CD4-positive, alpha-beta memory T cell (primary cell): ENCODE measurements around the gene PCP2. TPM values are rescaled to one million over a fixed set of nuclear protein-coding genes. Genes with fewer than 3 reads are reported as not detected.

Experiments
- CTCF ChIA-PET: fragments of 350-600 bp; sonication (Branson Sonifier 250); formaldehyde crosslinking; loops from one replicate; lab custom pipeline; 2021; ENCODE audit warnings: inconsistent platforms; ENCODE audit not compliant: partially characterized antibody; lab: Charles Lee
- POLR2A ChIA-PET: fragments of 350-600 bp; sonication (Branson Sonifier 250); formaldehyde crosslinking; loops from one replicate; lab custom pipeline; 2021; ENCODE audit not compliant: partially characterized antibody; lab: Charles Lee
- DNase-seq, 5 donors: peaks; one replicate each; pipeline versions ENCODE4 v3.0.0 to v3.0.0-alpha.2; 2020 to 2022; ENCODE audit warnings: mixed read lengths in 1 of 5
- H3K27ac ChIP-seq: one replicate; pipeline ENCODE4 v1.7.0; 2013; ENCODE audit warnings: low read depth, low read length
- H3K27me3 ChIP-seq: 2 replicates; pipeline ENCODE4 v1.7.0; 2013; ENCODE audit warnings: mild to moderate bottlenecking, low read length, moderate library complexity; ENCODE audit not compliant: insufficient read depth
- H3K36me3 ChIP-seq: 2 replicates; pipeline ENCODE4 v1.7.0; 2013; ENCODE audit warnings: mild to moderate bottlenecking, low read length, moderate library complexity; ENCODE audit not compliant: insufficient read depth
- H3K4me1 ChIP-seq: 2 replicates; pipeline ENCODE4 v1.7.0; 2013; ENCODE audit warnings: mild to moderate bottlenecking, low read length, moderate library complexity; ENCODE audit not compliant: insufficient read depth
- H3K4me3 ChIP-seq, 2 donors: one replicate each; pipeline ENCODE4 v1.7.0; 2013; ENCODE audit warnings: low read length in 2 of 2, mild to moderate bottlenecking in 1 of 2
- H3K9me3 ChIP-seq, 2 donors: one replicate each; pipeline ENCODE4 v1.7.0; 2013; ENCODE audit warnings: low read length in 2 of 2, control low read depth in 1 of 2; ENCODE audit not compliant: control insufficient read depth in 1 of 2
- H3K27ac Mint-ChIP-seq, 7 donors: one replicate each; pipeline ENCODE4 v1.8.0; 2020 to 2021; ENCODE audit warnings: mixed read lengths in 7 of 7, mild to moderate bottlenecking in 6 of 7, inconsistent platforms in 3 of 7, moderate library complexity in 3 of 7
- H3K27me3 Mint-ChIP-seq, 2 donors: one replicate each; pipeline ENCODE4 v1.8.0; 2020 to 2021; ENCODE audit warnings: mixed read lengths in 2 of 2
- H3K36me3 Mint-ChIP-seq, 2 donors: one replicate each; pipeline ENCODE4 v1.8.0; 2020 to 2021; ENCODE audit warnings: mixed read lengths in 2 of 2, inconsistent platforms in 1 of 2, mild to moderate bottlenecking in 1 of 2
- H3K4me1 Mint-ChIP-seq, 4 donors: one replicate each; pipeline ENCODE4 v1.8.0; 2020 to 2021; ENCODE audit warnings: mixed read lengths in 4 of 4, mild to moderate bottlenecking in 1 of 4
- H3K4me3 Mint-ChIP-seq, 8 donors: one replicate each; pipeline ENCODE4 v1.8.0; 2020 to 2021; ENCODE audit warnings: mixed read lengths in 8 of 8, mild to moderate bottlenecking in 7 of 8, moderate library complexity in 6 of 8, inconsistent platforms in 3 of 8
- H3K9me3 Mint-ChIP-seq, 8 donors: one replicate each; pipeline ENCODE4 v1.8.0; 2020 to 2021; ENCODE audit warnings: mixed read lengths in 8 of 8, mild to moderate bottlenecking in 5 of 8, inconsistent platforms in 3 of 8, moderate library complexity in 1 of 8
- intact Hi-C: fragments of 100-400 bp; cut with micrococcal nuclease; formaldehyde crosslinking; loops from one replicate; pipeline ENCODE4 v1.15.1; 2023
- polyA plus RNA-seq, 2 donors: library from polyadenylated mRNA; unstranded; fragments of 300-500 nt; fragmentation: Illumina TruSeq; gene quantifications; one replicate each; pipeline ENCODE4 v1.2.3, GENCODE V29; 2021
- total RNA-seq, 2 experiments: library from RNA; stranded (reverse); gene quantifications; one replicate each; pipeline ENCODE4 v1.2.3, GENCODE V29; 2021

The PCP2 gene
- total and polyA plus RNA-seq, 4 experiments from 2014 or later, result 0.96 to 6.4 (median 3.4) TPM

DNA sequence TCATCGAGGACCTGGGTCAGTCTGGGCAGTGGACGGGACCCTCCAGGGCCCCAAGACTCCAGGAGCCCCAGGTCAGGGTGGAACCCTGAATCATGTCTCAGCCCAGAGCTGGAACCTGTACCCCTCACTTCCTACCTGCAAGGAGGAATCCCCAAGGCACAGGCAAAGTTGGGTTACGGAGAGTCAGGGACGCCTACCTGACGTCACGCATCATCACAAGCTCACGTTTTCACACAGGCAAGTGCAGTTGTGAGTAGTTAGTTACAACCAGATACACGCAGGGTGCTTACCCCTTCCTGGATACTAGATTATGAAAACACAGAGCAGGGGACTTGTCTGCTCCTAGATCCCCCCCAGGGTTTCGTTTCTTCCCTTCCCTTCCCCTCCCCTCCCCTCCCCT, 37.3 kb upstream of the PCP2 start:
- peaks cover 4 to 21% (median 12%) of the 10 kb centered on the region in 4 donors for H3K4me1 Mint-ChIP-seq
- DNase-seq, result peak in 1 of 5 donors; percentile 61
- peaks cover 0 to 2% (median 0%) of the 10 kb centered on the region in 8 donors for H3K9me3 Mint-ChIP-seq
- ChIA-PET POLR2A (interaction anchor here (1.0 kb wide), 1 partner anchor 10 kb away, joined by 3 read pairs; the partner anchor contains the start of gene TRAPPC5), CTCF (interaction anchor here (1.1 to 2.2 kb wide), 2 partner anchors 10 to 14 kb away, joined by 3 to 4 read pairs; partner anchors contain the start of gene TRAPPC5)
- peak overlapping the region in 5 of 8 donors; percentile 36 to 65 (median 58) for H3K4me3 Mint-ChIP-seq
- H3K27ac Mint-ChIP-seq, result peak overlapping the region in 1 of 7 donors; percentile 35
- H3K4me3 ChIP-seq, result no peak overlapping the region
- no peak overlapping the region for H3K27ac ChIP-seq
- H3K4me1 ChIP-seq, result peaks cover 12% of the 10 kb centered on the region
- H3K27me3 ChIP-seq, result peaks cover 5% of the 10 kb centered on the region
- no peaks in the 10 kb centered on the region for H3K36me3 ChIP-seq
- no peaks in the 10 kb centered on the region for H3K9me3 ChIP-seq
- intact Hi-C loops, result no loop called here
- peaks cover 19 to 29% of the 10 kb centered on the region in 2 donors for H3K27me3 Mint-ChIP-seq
- H3K36me3 Mint-ChIP-seq, result no peaks in the 10 kb centered on the region

- POLR2A ChIA-PET, result interaction anchor here (1.0 to 2.6 kb wide), 3 partner anchors 10 to 18 kb away, joined by 3 to 9 read pairs (median 5); partner anchors contain the start of gene TRAPPC5
- Mint-ChIP-seq H3K27ac (peak overlapping the region in 1 of 7 donors; percentile 35), H3K36me3 (no peaks in the 10 kb centered on the region), H3K4me1 (peaks cover 4 to 19% (median 11%) of the 10 kb centered on the region in 4 donors), H3K27me3 (peaks cover 19 to 28% of the 10 kb centered on the region in 2 donors), H3K4me3 (peak overlapping the region; percentile 33 to 71 (median 58)), H3K9me3 (peaks cover 0 to 2% (median 0%) of the 10 kb centered on the region in 8 donors)
- Histone ChIP-seq H3K27ac (no peak overlapping the region), H3K36me3 (no peaks in the 10 kb centered on the region), H3K9me3 (no peaks in the 10 kb centered on the region), H3K4me3 (no peak overlapping the region), H3K27me3 (peaks cover 5% of the 10 kb centered on the region), H3K4me1 (peaks cover 12% of the 10 kb centered on the region)
- peak in 1 of 5 donors; percentile 13 for DNase-seq
- intact Hi-C loops, result no loop called here
- CTCF ChIA-PET, result interaction anchor here (1.1 to 3.0 kb wide), 2 partner anchors 11 to 13 kb away, joined by 3 to 14 read pairs; partner anchors contain the start of gene TRAPPC5
Measured at GRCh38 chr19:7670150-7670783, 36.7 kb upstream of the PCP2 start.

GRCh38 chr19:7669641-7670040, 36.1 kb upstream of the PCP2 start:
- peak overlapping the region in 5 of 8 donors; percentile 9 to 66 (median 21) for H3K4me3 Mint-ChIP-seq
- Histone ChIP-seq H3K27me3 (peaks cover 5% of the 10 kb centered on the region), H3K27ac (no peak overlapping the region), H3K36me3 (no peaks in the 10 kb centered on the region), H3K4me3 (no peak overlapping the region), H3K9me3 (no peaks in the 10 kb centered on the region), H3K4me1 (peaks cover 12% of the 10 kb centered on the region)
- ChIA-PET POLR2A (interaction anchor here (1.6 to 2.6 kb wide), 2 partner anchors 11 to 17 kb away, joined by 5 to 9 read pairs; partner anchors contain the start of gene TRAPPC5), CTCF (interaction anchor here (0.8 to 3.0 kb wide), 3 partner anchors 11 to 17 kb away, joined by 3 to 14 read pairs (median 8); partner anchors contain the start of gene TRAPPC5)
- no peak overlapping the region for H3K27ac Mint-ChIP-seq
- H3K27me3 Mint-ChIP-seq, result peaks cover 19 to 28% of the 10 kb centered on the region in 2 donors
- peaks cover 4 to 19% (median 11%) of the 10 kb centered on the region in 4 donors for H3K4me1 Mint-ChIP-seq
- DNase-seq, result no peak
- peaks cover 0 to 2% (median 0%) of the 10 kb centered on the region in 8 donors for H3K9me3 Mint-ChIP-seq
- no peaks in the 10 kb centered on the region for H3K36me3 Mint-ChIP-seq
- intact Hi-C loops, result no loop called here

GRCh38 chr19:7668842-7669241, 35.3 kb upstream of the PCP2 start, which contains the start of gene RETN:
TSS of gene RETN (plus strand) at chr19:7669049. CDS start at chr19:7669327, 278 bp downstream.
- CTCF ChIA-PET, result interaction anchor here (0.8 to 3.0 kb wide), 4 partner anchors 12 to 17 kb away, joined by 3 to 14 read pairs (median 7); partner anchors contain the start of gene TRAPPC5
- no peak for DNase-seq
- Mint-ChIP-seq H3K4me3 (peak within 1 kb of the TSS in 5 of 8 donors; percentile 9 to 66 (median 21)), H3K9me3 (peaks cover 0 to under 1% (median 0%) of the 10 kb centered on the region in 8 donors), H3K36me3 (no peaks in the 10 kb centered on the region), H3K4me1 (peaks cover 2 to 13% (median 8%) of the 10 kb centered on the region in 4 donors), H3K27me3 (peaks cover 17 to 24% of the 10 kb centered on the region in 2 donors), H3K27ac (no peak within 1 kb of the TSS)
- Histone ChIP-seq H3K9me3 (no peaks in the 10 kb centered on the region), H3K27me3 (peaks cover 5% of the 10 kb centered on the region), H3K36me3 (no peaks in the 10 kb centered on the region), H3K4me1 (peaks cover 8% of the 10 kb centered on the region), H3K4me3 (no peak within 1 kb of the TSS), H3K27ac (no peak within 1 kb of the TSS)
- intact Hi-C loops, result no loop called here
- POLR2A ChIA-PET, result interaction anchor here (1.4 to 2.6 kb wide), 3 partner anchors 12 to 32 kb away, joined by 4 to 9 read pairs (median 5); partner anchors contain the start of genes STXBP2 and TRAPPC5

DNA sequence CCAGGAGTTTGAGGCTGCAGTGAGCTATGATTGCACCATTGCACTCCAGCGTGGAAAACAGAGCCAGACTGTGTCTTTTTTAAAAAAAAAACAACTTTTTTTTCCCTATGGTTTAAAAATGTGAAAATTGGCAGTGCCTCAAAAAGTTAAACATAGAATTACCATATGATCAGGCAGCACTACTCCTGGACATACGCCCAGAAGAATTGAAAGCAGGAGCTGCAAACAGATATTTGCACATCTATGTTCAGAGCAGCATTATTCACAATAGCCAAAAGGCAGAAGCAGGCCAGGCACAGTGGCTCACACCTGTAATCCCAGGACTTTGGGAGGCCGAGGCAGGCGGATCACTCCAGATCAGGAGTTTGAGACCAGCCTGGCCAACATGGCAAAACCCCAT, 31.6 kb upstream of the PCP2 start:
- Mint-ChIP-seq H3K36me3 (no peaks in the 10 kb centered on the region), H3K4me3 (no peak overlapping the region), H3K27ac (no peak overlapping the region), H3K4me1 (peaks cover 0 to 6% (median under 1%) of the 10 kb centered on the region in 4 donors), H3K9me3 (no peaks in the 10 kb centered on the region), H3K27me3 (peaks cover 6 to 7% of the 10 kb centered on the region in 2 donors)
- no peaks in the 10 kb centered on the region for H3K9me3 ChIP-seq
- POLR2A ChIA-PET, result no interaction called here
- no peak overlapping the region for H3K27ac ChIP-seq
- no peaks in the 10 kb centered on the region for H3K36me3 ChIP-seq
- CTCF ChIA-PET, result interaction anchor here (1.2 kb wide), 1 partner anchor 97 kb away, joined by 3 read pairs; no protein-coding TSS in a partner anchor
- H3K27me3 ChIP-seq, result no peaks in the 10 kb centered on the region
- H3K4me1 ChIP-seq, result peaks cover under 1% of the 10 kb centered on the region
- intact Hi-C loops, result no loop called here
- H3K4me3 ChIP-seq, result no peak overlapping the region
- no peak for DNase-seq

- Histone ChIP-seq H3K36me3 (no peaks in the 10 kb centered on the region), H3K27ac (no peak overlapping the region), H3K4me3 (no peak overlapping the region), H3K9me3 (no peaks in the 10 kb centered on the region), H3K4me1 (no peaks in the 10 kb centered on the region), H3K27me3 (no peaks in the 10 kb centered on the region)
- H3K27me3 Mint-ChIP-seq, result peaks cover 2% of the 10 kb centered on the region in 2 donors
- no peaks in the 10 kb centered on the region for H3K4me1 Mint-ChIP-seq
- ChIA-PET POLR2A (no interaction called here), CTCF (interaction anchor here (0.8 to 1.3 kb wide), 4 partner anchors 13 to 138 kb away, joined by 3 to 5 read pairs (median 4); partner anchors contain the start of gene TRAPPC5)
- no peak for DNase-seq
- no peak overlapping the region for H3K4me3 Mint-ChIP-seq
- no peaks in the 10 kb centered on the region for H3K9me3 Mint-ChIP-seq
- intact Hi-C loops, result no loop called here
- no peaks in the 10 kb centered on the region for H3K36me3 Mint-ChIP-seq
- H3K27ac Mint-ChIP-seq, result peak overlapping the region in 1 of 7 donors; percentile 31
Measured at GRCh38 chr19:7663706-7664105, 30.2 kb upstream of the PCP2 start.

DNA sequence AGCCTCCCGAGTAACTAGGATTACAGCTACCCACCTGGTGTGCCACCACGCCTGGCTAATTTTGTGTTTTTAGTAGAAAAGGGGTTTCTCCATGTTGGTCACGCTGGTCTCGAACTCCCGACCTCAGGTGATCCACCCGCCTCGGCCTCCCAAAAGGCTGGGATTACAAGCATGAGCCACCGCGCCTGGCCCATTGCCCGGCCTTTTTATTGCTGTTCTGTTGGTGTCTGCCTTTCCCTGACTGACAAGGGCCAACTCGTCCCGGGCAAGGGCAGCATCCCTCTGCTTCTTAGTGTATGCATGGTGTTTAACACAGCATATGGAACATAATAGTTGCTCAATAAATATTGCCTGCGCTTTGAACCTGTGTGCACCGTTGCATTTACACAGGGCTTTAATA, 29.1 kb upstream of the PCP2 start:
- no peak for DNase-seq
- no peaks in the 10 kb centered on the region for H3K36me3 Mint-ChIP-seq
- H3K27ac Mint-ChIP-seq, result no peak overlapping the region
- Histone ChIP-seq H3K4me1 (peaks cover 10% of the 10 kb centered on the region), H3K36me3 (no peaks in the 10 kb centered on the region), H3K27me3 (no peaks in the 10 kb centered on the region), H3K4me3 (no peak overlapping the region), H3K9me3 (no peaks in the 10 kb centered on the region), H3K27ac (no peak overlapping the region)
- peaks cover 2% of the 10 kb centered on the region in 2 donors for H3K27me3 Mint-ChIP-seq
- H3K4me1 Mint-ChIP-seq, result peaks cover 5 to 10% (median 6%) of the 10 kb centered on the region in 4 donors
- H3K4me3 Mint-ChIP-seq, result no peak overlapping the region
- ChIA-PET CTCF (interaction anchor here (2.7 kb wide), 1 partner anchor 18 kb away, joined by 10 read pairs; the partner anchor contains the start of gene TRAPPC5), POLR2A (no interaction called here)
- H3K9me3 Mint-ChIP-seq, result no peaks in the 10 kb centered on the region
- intact Hi-C loops, result no loop called here
